Thymus (tissue), 14 donors: ENCODE results near the gene SHC3. TPM values are rescaled to one million over a fixed set of nuclear protein-coding genes. Genes with fewer than 3 reads are reported as not detected.

ENCODE experiments used
- DNase-seq, 9 donors: peaks; one replicate each; pipeline ENCODE4 v3.0.0-alpha.2; 2013; ENCODE audit warnings: low spot score in 9 of 9, low read depth in 6 of 9, missing footprints in 1 of 9
- H3K27ac ChIP-seq, 2 donors: one replicate each; pipeline ENCODE4 v1.5.1; 2013; ENCODE audit warnings: control low read depth in 1 of 2, low read depth in 1 of 2, low read length in 1 of 2, mild to moderate bottlenecking in 1 of 2, moderate library complexity in 1 of 2
- H3K27me3 ChIP-seq, 2 donors: one replicate each; pipeline ENCODE4 v1.5.1; 2013; ENCODE audit warnings: low read length in 1 of 2; ENCODE audit not compliant: control insufficient read depth in 2 of 2, insufficient read depth in 1 of 2
- H3K36me3 ChIP-seq, 2 donors: one replicate each; pipeline ENCODE4 v1.5.1; 2013; ENCODE audit warnings: low read length in 1 of 2, mild to moderate bottlenecking in 1 of 2, moderate library complexity in 1 of 2; ENCODE audit not compliant: control insufficient read depth in 2 of 2, insufficient read depth in 2 of 2
- H3K4me1 ChIP-seq, 2 donors: one replicate each; pipeline ENCODE4 v1.5.1; 2013; ENCODE audit warnings: low read length in 2 of 2; ENCODE audit not compliant: control insufficient read depth in 2 of 2, insufficient read depth in 2 of 2
- H3K4me3 ChIP-seq, 2 donors: one replicate each; pipeline ENCODE4 v1.5.1; 2013; ENCODE audit warnings: low read length in 2 of 2, control low read depth in 1 of 2, mild to moderate bottlenecking in 1 of 2
- H3K9me3 ChIP-seq, 2 donors: one replicate each; pipeline ENCODE4 v1.5.1; 2013; ENCODE audit warnings: low read length in 1 of 2, mild to moderate bottlenecking in 1 of 2; ENCODE audit not compliant: control insufficient read depth in 2 of 2, insufficient read depth in 1 of 2
- WGBS: extraction: QIAGEN DNeasy Blood & Tissue Kit; methylation state at CpG from one replicate; pipeline ENCODE4 v1.1.7; 2013; 5-methylcytosine and 5-hydroxymethylcytosine counted together
- long read RNA-seq, 10 donors: transcript quantifications; one replicate each; lab custom pipeline, GENCODE V29; 2026
- polyA plus RNA-seq: library from polyadenylated mRNA; stranded (reverse); fragments of 200-250 nt; gene quantifications from one replicate; pipeline ENCODE4 v1.2.3, GENCODE V29; 2013
- total RNA-seq: library from RNA; stranded (reverse); fragments of 120-200 nt; gene quantifications from one replicate; pipeline ENCODE4 v1.2.4, GENCODE V29; 2013
- donor health status: healthy.

SHC3 gene, protein sequence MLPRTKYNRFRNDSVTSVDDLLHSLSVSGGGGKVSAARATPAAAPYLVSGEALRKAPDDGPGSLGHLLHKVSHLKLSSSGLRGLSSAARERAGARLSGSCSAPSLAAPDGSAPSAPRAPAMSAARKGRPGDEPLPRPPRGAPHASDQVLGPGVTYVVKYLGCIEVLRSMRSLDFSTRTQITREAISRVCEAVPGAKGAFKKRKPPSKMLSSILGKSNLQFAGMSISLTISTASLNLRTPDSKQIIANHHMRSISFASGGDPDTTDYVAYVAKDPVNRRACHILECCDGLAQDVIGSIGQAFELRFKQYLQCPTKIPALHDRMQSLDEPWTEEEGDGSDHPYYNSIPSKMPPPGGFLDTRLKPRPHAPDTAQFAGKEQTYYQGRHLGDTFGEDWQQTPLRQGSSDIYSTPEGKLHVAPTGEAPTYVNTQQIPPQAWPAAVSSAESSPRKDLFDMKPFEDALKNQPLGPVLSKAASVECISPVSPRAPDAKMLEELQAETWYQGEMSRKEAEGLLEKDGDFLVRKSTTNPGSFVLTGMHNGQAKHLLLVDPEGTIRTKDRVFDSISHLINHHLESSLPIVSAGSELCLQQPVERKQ
- 0.05 TPM for total RNA-seq
- polyA plus RNA-seq: 0.16 TPM
- long read RNA-seq, donor 1: 0 reads
- long read RNA-seq, donor 2: 0 reads
- long read RNA-seq, donor 3: 0 reads
- long read RNA-seq, donor 4: 0 reads
- long read RNA-seq, donor 5, full-length matches to known transcripts: 1 of 1 reads
- long read RNA-seq, donor 5, partial matches to known transcripts: 0 of 1 reads
- long read RNA-seq, donor 5, other reads (novel, unspliced or antisense): 0 of 1 reads
- long read RNA-seq, donor 6: 0 reads
- long read RNA-seq, donor 7: 0 reads
- long read RNA-seq, donor 8: 0 reads
- long read RNA-seq, donor 9: 0 reads
- long read RNA-seq, donor 10: 0 reads

DNA sequence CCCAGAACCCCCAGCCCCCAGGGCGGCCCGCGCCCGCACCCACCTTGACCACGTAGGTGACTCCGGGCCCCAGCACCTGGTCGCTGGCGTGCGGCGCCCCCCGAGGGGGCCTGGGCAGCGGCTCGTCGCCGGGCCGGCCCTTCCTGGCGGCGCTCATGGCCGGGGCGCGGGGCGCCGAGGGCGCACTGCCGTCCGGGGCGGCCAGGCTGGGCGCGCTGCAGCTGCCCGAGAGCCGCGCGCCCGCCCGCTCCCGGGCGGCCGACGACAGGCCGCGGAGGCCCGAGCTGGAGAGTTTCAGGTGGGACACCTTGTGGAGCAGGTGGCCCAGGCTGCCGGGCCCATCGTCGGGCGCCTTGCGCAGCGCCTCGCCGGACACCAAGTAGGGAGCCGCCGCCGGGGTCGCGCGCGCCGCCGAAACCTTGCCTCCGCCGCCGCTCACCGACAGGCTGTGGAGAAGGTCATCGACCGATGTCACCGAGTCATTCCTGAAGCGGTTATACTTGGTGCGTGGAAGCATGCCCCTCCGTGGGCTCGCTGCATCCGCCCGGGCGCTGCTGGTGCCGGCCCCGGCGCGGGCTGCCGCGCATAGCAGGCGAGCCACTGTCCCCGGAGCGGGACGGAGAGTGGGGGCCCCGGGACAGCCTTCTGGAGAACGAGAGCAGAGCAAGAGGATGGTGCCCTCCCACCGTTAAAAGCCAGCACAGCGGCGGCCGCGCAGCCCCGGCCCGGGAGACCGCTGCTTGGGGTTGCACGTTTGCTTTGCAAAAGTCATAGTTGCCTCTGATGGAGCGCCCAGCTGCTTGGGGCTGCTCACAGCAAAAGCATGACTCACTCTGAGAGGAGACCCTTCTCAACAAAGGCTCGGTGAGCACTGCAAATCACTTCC lies at the start of gene SHC3:
Gene SHC3 (minus strand): TSS at position 875 of the 886 bp plus-strand sequence. CDS start 358 bp downstream, at position 517.
- H3K4me1 ChIP-seq: peaks cover 6 to 16% of the 10 kb centered on the region in 2 donors
- peaks cover 1 to 4% of the 10 kb centered on the region in 2 donors for H3K9me3 ChIP-seq
- no peak within 1 kb of the TSS for H3K27ac ChIP-seq
- 3% methylated on average over 96 of the region's 96 CpGs for WGBS
- peaks cover 47 to 78% of the 10 kb centered on the region in 2 donors for H3K27me3 ChIP-seq
- no peaks in the 10 kb centered on the region for H3K36me3 ChIP-seq
- peak within 1 kb of the TSS in 1 of 2 donors; percentile 12 for H3K4me3 ChIP-seq
- DNase-seq: peak in 1 of 9 donors; percentile 13

DNA sequence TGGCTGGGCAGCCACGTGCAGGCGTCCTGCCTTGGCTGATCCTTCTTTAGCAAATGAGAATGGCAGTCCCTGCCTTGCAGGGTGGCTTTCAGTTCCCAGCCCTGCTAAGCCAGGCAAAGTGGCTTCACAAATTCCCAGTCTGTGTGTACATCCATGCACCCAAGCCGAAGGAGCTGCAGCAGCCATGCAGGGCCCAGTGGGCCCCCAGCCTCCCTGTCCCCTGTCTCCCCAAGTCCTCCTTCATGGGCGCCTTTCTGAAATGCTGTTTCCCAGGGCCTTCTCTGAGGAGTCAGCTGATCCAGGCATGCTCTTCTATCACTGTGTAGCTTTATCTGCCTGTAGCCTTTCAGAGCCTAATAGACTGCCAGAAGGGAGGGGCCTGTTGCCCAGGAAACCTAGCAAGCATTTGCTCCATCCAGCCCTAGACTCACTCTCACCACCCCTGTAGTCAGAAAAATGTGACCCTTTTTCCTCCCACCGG lies 47.4 kb upstream of the SHC3 start:
- WGBS: 79% methylated on average over 5 of the region's 5 CpGs
- no peaks in the 10 kb centered on the region for H3K4me1 ChIP-seq
- H3K9me3 ChIP-seq: no peaks in the 10 kb centered on the region
- no peak overlapping the region for H3K4me3 ChIP-seq
- no peak overlapping the region for H3K27ac ChIP-seq
- H3K36me3 ChIP-seq: no peaks in the 10 kb centered on the region
- H3K27me3 ChIP-seq: peaks cover 2 to 15% of the 10 kb centered on the region in 2 donors
- no peak for DNase-seq

DNA sequence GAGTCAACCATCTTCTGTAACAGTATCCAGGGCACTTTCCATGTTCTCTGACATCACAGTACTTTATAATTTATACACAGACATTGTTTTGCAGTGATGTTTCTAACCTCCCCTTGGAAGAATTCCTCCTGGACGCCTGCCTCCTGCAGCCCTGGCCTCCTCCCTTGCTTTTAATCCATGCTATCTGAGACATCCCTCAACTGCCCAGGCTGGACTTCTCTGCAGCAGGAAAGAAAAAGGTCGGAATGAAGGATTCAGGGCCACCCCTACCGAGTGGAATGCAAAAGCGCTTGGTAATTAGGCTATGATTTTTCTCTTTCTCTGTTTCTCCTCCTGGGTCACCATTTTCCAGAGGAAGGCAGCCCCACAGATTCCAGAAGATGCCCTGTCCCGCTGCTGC lies 47.0 kb upstream of the SHC3 start:
- Histone ChIP-seq H3K36me3 (no peaks in the 10 kb centered on the region), H3K27me3 (peaks cover 2 to 15% of the 10 kb centered on the region in 2 donors), H3K9me3 (no peaks in the 10 kb centered on the region), H3K4me1 (no peaks in the 10 kb centered on the region), H3K27ac (no peak overlapping the region), H3K4me3 (no peak overlapping the region)
- 88% methylated on average over 5 of the region's 5 CpGs for WGBS
- no peak for DNase-seq

DNA sequence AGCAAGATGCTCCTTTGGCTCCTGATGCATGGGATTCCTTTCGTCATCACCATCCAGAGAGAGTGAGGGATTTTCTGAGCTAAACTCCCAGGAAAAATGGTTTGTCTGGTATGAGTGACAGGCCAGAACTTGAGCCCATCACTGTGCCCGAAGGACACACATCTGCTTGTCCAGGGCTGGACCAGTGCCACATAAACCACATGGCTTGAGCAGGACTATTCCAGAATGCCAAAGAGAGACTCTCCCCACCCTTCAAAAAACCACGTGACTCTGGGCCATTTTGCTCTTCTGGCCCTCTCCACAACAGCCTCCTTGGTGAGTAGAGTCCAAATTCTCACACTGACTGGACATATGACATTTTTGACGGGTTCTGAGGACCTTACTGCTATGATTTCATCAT lies 46.4 kb upstream of the SHC3 start:
- no peaks in the 10 kb centered on the region for H3K4me1 ChIP-seq
- no peak overlapping the region for H3K27ac ChIP-seq
- H3K4me3 ChIP-seq: no peak overlapping the region
- DNase-seq: no peak
- H3K9me3 ChIP-seq: no peaks in the 10 kb centered on the region
- H3K27me3 ChIP-seq: peaks cover 2 to 15% of the 10 kb centered on the region in 2 donors
- WGBS: 85% methylated on average over 4 of the region's 4 CpGs
- no peaks in the 10 kb centered on the region for H3K36me3 ChIP-seq

DNA sequence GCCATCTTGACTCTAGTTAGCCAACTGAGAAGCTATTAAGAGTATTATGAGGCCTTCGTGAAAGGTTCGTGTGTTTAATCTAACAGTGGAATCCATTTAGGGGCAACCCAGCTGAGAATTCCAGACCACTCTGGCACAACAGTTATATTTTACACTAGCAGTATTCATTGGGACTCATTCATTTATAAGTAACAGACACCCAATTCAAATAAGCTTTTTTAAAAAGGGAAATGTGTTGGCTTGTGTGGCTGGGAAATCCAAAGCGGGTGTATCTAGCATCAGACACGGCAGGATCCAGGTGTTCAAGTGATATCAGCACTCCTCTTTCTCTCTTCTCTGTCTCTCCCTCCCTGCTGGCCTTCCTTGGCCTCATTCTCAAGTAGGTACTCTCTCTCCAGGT lies 46.0 kb upstream of the SHC3 start:
- Histone ChIP-seq H3K27me3 (peaks cover 2 to 15% of the 10 kb centered on the region in 2 donors), H3K36me3 (no peaks in the 10 kb centered on the region), H3K27ac (no peak overlapping the region), H3K4me3 (no peak overlapping the region), H3K4me1 (no peaks in the 10 kb centered on the region), H3K9me3 (no peaks in the 10 kb centered on the region)
- no peak for DNase-seq
- WGBS: 96% methylated on average over 4 of the region's 4 CpGs

DNA sequence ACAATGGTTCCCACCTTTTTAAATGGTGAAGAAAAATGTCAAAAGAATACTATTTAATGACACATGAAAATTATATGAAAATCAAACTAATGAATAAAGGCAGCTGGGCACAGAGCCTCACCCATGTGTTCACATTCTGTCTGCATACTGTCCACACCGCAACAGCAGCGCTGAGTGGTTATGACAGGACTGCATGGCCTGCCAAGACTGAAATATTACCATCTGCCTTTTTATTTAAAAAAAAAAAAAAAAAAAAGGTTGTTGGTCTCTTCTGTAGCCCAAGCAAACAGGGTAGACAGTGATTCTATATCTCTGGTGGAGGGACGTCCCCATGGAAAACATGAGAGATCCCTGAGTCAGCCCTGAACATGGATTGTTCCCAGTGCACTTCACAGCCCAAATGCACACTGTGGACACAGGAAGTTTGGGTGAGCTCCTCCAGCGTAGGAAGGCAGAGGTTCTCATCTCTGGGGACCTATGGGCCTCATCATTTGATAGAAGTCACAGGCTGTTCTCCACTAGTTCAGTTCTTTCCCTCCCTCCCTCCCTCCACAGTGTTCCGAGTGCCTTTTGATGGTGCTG lies 44.9 kb upstream of the SHC3 start:
- no peaks in the 10 kb centered on the region for H3K9me3 ChIP-seq
- H3K27ac ChIP-seq: no peak overlapping the region
- H3K27me3 ChIP-seq: peaks cover 2 to 15% of the 10 kb centered on the region in 2 donors
- H3K4me1 ChIP-seq: no peaks in the 10 kb centered on the region
- no peak for DNase-seq
- WGBS: 91% methylated on average over 5 of the region's 5 CpGs
- H3K36me3 ChIP-seq: no peaks in the 10 kb centered on the region
- H3K4me3 ChIP-seq: no peak overlapping the region

DNA sequence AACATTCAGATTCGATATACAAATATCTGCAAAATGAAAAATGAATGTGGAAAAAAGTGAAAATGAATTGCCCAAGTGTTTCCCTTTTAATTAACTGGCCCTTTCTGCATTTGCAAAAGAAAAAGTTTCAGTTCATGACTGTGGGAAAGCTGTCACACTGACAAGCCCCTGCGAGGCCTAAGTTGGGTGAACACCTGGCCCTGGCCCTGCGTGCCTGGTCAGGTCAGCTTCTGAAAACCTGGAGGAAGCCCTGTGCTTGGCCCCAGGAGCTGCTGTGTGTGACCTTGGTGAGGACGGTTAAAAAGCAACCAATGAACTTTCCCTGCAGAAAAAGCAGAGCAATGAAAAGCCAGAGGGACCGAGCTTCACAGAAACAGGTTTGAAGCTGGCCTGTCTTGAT lies 41.0 kb upstream of the SHC3 start:
- DNase-seq: no peak
- no peaks in the 10 kb centered on the region for H3K36me3 ChIP-seq
- peaks cover 3 to 4% of the 10 kb centered on the region in 2 donors for H3K27me3 ChIP-seq
- no peaks in the 10 kb centered on the region for H3K9me3 ChIP-seq
- 92% methylated on average over 5 of the region's 5 CpGs for WGBS
- no peak overlapping the region for H3K27ac ChIP-seq
- H3K4me3 ChIP-seq: no peak overlapping the region
- H3K4me1 ChIP-seq: no peaks in the 10 kb centered on the region
